RWPE2 (cell line): ENCODE results near the gene MESP1.

ENCODE experiments used
- ATAC-seq: fragments of 200-7000 bp; cut with Tn5 transposase; 3 replicates; pipeline ENCODE4 v1.9.1; 2021; ENCODE audit warnings: low read depth
- DNase-seq: peaks from one replicate; pipeline ENCODE4 v3.0.0-alpha.2; 2020; ENCODE audit warnings: low spot score
- H3K27ac ChIP-seq: fragments of 450-650 bp; 2 replicates; pipeline ENCODE4 v1.5.1; 2017; ENCODE audit warnings: mild to moderate bottlenecking; ENCODE audit not compliant: poor library complexity, severe bottlenecking
- H3K27me3 ChIP-seq: fragments of 250-450 bp; sonication (Bioruptor Pico); 2 replicates; pipeline ENCODE4 v1.5.1; 2021; ENCODE audit warnings: mild to moderate bottlenecking, moderate library complexity; ENCODE audit not compliant: insufficient read depth, poor library complexity, severe bottlenecking
- H3K36me3 ChIP-seq: fragments of 250-450 bp; sonication (Bioruptor Pico); 2 replicates; pipeline ENCODE4 v1.5.1; 2020; ENCODE audit warnings: low read depth, mild to moderate bottlenecking, moderate library complexity
- H3K4me1 ChIP-seq: fragments of 250-450 bp; sonication (Bioruptor Pico); 2 replicates; pipeline ENCODE4 v1.5.1; 2021; ENCODE audit warnings: mild to moderate bottlenecking, moderate library complexity; ENCODE audit not compliant: insufficient read depth, poor library complexity, severe bottlenecking
- H3K4me3 ChIP-seq: fragments of 250-450 bp; sonication (Bioruptor Pico); 2 replicates; pipeline ENCODE4 v1.5.1; 2021; ENCODE audit warnings: mild to moderate bottlenecking, moderate library complexity; ENCODE audit not compliant: severe bottlenecking
- H3K9me3 ChIP-seq: fragments of 250-450 bp; sonication (Bioruptor Pico); 2 replicates; pipeline ENCODE4 v1.5.1; 2021; ENCODE audit warnings: mild to moderate bottlenecking, moderate library complexity; ENCODE audit not compliant: severe bottlenecking
- TF ChIP-seq, protein P1 (sequence below): fragments of 450-650 bp; IDR thresholded peaks from one replicate; pipeline ENCODE4 v1.5.1; 2017; ENCODE audit warnings: mild to moderate bottlenecking, moderate library complexity; ENCODE audit not compliant: poor library complexity, severe bottlenecking

MESP1 gene

GRCh38 chr15:89758981-89759380 lies 7.9 kb upstream of the MESP1 start:
- Histone ChIP-seq H3K4me1 (peaks cover 6% of the 10 kb centered on the region), H3K27ac (no peak overlapping the region), H3K4me3 (no peak overlapping the region), H3K27me3 (no peaks in the 10 kb centered on the region), H3K36me3 (no peaks in the 10 kb centered on the region), H3K9me3 (no peaks in the 10 kb centered on the region)
- peak; percentile 15; the same call in 1 of the 3 replicates for ATAC-seq
- TF ChIP-seq, protein P1, sequence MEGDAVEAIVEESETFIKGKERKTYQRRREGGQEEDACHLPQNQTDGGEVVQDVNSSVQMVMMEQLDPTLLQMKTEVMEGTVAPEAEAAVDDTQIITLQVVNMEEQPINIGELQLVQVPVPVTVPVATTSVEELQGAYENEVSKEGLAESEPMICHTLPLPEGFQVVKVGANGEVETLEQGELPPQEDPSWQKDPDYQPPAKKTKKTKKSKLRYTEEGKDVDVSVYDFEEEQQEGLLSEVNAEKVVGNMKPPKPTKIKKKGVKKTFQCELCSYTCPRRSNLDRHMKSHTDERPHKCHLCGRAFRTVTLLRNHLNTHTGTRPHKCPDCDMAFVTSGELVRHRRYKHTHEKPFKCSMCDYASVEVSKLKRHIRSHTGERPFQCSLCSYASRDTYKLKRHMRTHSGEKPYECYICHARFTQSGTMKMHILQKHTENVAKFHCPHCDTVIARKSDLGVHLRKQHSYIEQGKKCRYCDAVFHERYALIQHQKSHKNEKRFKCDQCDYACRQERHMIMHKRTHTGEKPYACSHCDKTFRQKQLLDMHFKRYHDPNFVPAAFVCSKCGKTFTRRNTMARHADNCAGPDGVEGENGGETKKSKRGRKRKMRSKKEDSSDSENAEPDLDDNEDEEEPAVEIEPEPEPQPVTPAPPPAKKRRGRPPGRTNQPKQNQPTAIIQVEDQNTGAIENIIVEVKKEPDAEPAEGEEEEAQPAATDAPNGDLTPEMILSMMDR = no peak
- DNase-seq = no peak

DNA sequence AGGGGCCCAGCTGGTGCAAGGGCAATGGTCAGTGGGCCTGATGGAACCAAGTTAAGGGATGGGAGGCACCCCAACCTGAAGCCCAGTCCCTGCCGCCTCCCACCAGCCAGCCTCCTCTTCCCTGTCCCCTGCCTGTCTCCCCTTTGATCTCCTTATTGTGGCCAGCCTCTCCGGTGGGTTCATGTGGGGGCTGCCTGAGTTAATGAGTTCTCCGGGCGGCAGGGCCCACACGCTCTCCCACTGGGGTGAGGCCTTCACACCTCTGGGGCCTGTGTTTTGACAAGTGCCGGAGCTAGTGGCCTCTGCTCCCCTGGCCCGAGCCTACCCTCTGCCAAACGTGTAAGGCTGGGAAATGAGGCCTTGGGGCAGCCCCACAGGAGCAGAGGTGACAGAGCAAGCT lies 7.2 kb upstream of the MESP1 start:
- TF ChIP-seq, protein P1 = no peak
- no peak overlapping the region for H3K4me3 ChIP-seq
- DNase-seq (no peak), ATAC-seq (no peak)
- no peaks in the 10 kb centered on the region for H3K36me3 ChIP-seq
- H3K4me1 ChIP-seq = peaks cover 6% of the 10 kb centered on the region
- H3K27ac ChIP-seq = no peak overlapping the region
- no peaks in the 10 kb centered on the region for H3K27me3 ChIP-seq
- no peaks in the 10 kb centered on the region for H3K9me3 ChIP-seq

DNA sequence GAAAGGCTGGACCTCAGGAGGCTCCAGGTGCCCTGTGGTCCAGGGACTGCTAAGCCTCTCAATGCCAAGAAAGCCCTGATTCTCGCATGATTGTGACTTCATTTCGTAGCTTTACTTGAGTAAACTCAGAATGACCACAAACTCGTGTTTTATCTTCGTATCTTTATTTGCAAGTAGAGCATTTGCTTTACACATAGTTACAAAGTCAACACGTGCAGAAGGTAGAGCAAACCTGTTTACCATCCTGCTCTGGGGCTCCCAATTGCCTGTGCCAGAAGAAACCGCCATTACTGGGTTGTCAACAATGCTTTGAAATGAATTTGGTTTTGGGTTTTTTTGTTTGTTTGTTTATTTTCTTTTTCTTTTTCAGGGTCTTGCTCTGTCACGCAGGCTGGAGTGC lies 5.8 kb upstream of the MESP1 start:
- H3K4me3 ChIP-seq = no peak overlapping the region
- no peak for DNase-seq
- TF ChIP-seq, protein P1 = no peak
- H3K27ac ChIP-seq = no peak overlapping the region
- H3K9me3 ChIP-seq = no peaks in the 10 kb centered on the region
- no peaks in the 10 kb centered on the region for H3K27me3 ChIP-seq
- no peak for ATAC-seq
- H3K4me1 ChIP-seq = peaks cover under 1% of the 10 kb centered on the region
- H3K36me3 ChIP-seq = no peaks in the 10 kb centered on the region

DNA sequence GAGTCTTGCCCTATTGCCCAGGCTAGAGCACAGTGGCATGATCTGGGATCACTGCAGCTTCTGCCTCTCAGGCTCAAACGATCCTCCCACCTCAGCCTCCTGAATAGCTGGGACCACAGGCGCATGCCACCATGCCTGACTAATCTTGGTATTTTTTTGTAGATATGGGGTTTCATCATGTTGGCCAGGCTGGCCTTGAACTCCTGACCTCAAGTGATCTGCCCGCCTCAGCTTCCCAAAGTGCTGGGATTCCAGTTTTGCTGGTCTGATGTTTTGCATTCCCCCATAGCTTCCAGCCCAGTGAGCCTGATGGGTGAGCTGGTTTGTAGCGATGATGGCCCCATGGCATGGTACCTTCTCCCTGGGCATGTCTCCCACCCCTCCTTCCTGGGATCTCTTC lies 4.7 kb upstream of the MESP1 start:
- no peak overlapping the region for H3K27ac ChIP-seq
- H3K4me1 ChIP-seq = peaks cover 3% of the 10 kb centered on the region
- H3K9me3 ChIP-seq = no peaks in the 10 kb centered on the region
- H3K36me3 ChIP-seq = no peaks in the 10 kb centered on the region
- TF ChIP-seq, protein P1 = no peak
- DNase-seq = no peak
- no peaks in the 10 kb centered on the region for H3K27me3 ChIP-seq
- H3K4me3 ChIP-seq = no peak overlapping the region
- ATAC-seq = no peak

DNA sequence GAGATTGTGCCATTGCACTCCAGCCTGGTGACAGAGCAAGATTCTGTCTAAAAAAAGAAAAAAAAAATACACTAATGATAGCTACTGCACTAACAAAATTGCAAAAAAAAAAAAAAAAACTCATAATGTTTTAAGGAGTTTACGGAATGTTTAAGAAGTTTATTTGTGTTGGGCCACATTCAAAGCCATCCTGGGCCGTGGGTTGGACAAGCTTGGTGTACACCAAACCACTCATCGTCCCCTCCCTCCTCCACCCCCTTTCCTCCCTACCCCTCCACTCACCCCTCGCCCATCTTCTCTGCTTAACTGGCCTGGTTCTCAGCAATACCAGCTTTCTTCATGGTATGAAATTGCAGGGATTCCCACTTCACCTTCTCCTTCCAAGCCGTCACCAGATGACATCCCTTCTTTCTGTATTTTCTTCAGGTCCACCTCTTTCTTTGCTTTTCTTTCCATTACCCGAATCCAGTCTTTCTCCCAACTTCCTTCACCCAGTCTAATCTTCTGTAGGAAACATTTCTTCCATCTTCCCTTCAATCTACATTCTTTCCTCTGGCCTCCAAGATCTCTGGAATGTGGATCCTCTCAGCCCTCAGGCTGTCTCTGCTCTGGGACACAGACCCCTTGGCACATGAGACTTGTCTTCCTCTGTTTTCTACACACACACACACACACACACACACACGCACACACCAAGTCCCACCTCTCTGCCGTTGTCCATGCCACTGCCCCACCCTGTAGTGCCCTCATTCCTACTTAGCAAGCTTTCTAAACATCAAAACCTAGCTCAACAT lies 3.5 kb upstream of the MESP1 start:
- Histone ChIP-seq H3K27me3 (no peaks in the 10 kb centered on the region), H3K27ac (no peak overlapping the region)

More for the DNA sequence above, 3.5 kb upstream of the MESP1 start:
- Histone ChIP-seq H3K9me3 (no peaks in the 10 kb centered on the region), H3K4me1 (peaks cover 3% of the 10 kb centered on the region), H3K36me3 (no peaks in the 10 kb centered on the region), H3K4me3 (no peak overlapping the region)
- ATAC-seq (no peak), DNase-seq (no peak)
- TF ChIP-seq, protein P1 = no peak
